Mammary epithelial cell (primary cell): ENCODE data around the gene ADGRV1.

ENCODE experiments used
- CTCF ChIP-seq, 2 donors: IDR thresholded peaks in 1 of 2; conservative IDR thresholded peaks in 1 of 2; 2 replicates each; pipeline ENCODE4 v1.5.1; 2011 to 2012; ENCODE audit warnings: inconsistent platforms in 2 of 2, low read length in 2 of 2, mild to moderate bottlenecking in 2 of 2, control low read depth in 1 of 2, low read depth in 1 of 2; ENCODE audit not compliant: insufficient read depth in 1 of 2; ENCODE audit errors: extremely low read depth in 1 of 2
- EZH2 ChIP-seq: IDR thresholded peaks from 2 replicates; pipeline ENCODE4 v1.6.1; 2012; ENCODE audit warnings: low read length, inconsistent platforms, borderline replicate concordance

- TF ChIP-seq CTCF (conservative IDR thresholded peaks at IDR 0.05 in 1 of 2, IDR thresholded peaks at IDR 0.05 in 1 of 2; ENCODE audit: extremely low read depth in 1 of 2, insufficient read depth in 1 of 2, low read depth in 1 of 2, low read length in 2 of 2) (no peak), EZH2 (no peak)
Measured at GRCh38 chr5:91122651-91123050, 564.1 kb downstream of the ADGRV1 start.
